ENCODE results near the gene CEACAM8.
"Not testable (repeated sequence)": the region's sequence is repeated elsewhere in the genome, so short reads cannot be mapped to it uniquely, and the experiment has no call there.

CEACAM8 gene

GRCh38 chr19:42573642-42574041 is 21.1 kb downstream of the CEACAM8 start:
- no peak for DNase-seq (ENCODE audit: low read depth, low spot score)

- no peak for DNase-seq (ENCODE audit: low read depth, low spot score)
Observed at GRCh38 chr19:42571116-42571515, 23.6 kb downstream of the CEACAM8 start.

- DNase-seq (ENCODE audit: low read depth, low spot score): no peak
Observed at GRCh38 chr19:42569193-42569592, 25.5 kb downstream of the CEACAM8 start.

- DNase-seq (ENCODE audit: low read depth, low spot score): no peak
Observed at GRCh38 chr19:42568006-42568405, 26.7 kb downstream of the CEACAM8 start.

- no peak for DNase-seq (ENCODE audit: low read depth, low spot score)
Observed at GRCh38 chr19:42567567-42567966, 27.2 kb downstream of the CEACAM8 start.

GRCh38 chr19:42563352-42564210 is 31.1 kb downstream of the CEACAM8 start:
- DNase-seq (ENCODE audit: low read depth, low spot score): peak; percentile 60

- no peak for DNase-seq (ENCODE audit: low read depth, low spot score)
Observed at GRCh38 chr19:42561512-42561911, 33.2 kb downstream of the CEACAM8 start.

GRCh38 chr19:42560731-42561130 is 34.0 kb downstream of the CEACAM8 start:
- DNase-seq (ENCODE audit: low read depth, low spot score): no peak

GRCh38 chr19:42558450-42559150 is 36.1 kb downstream of the CEACAM8 start:
- DNase-seq (ENCODE audit: low read depth, low spot score): peak; percentile 23

- not testable (repeated sequence) for DNase-seq (ENCODE audit: low read depth, low spot score)
Observed at GRCh38 chr19:42557386-42557871, 37.3 kb downstream of the CEACAM8 start.

- DNase-seq (ENCODE audit: low read depth, low spot score): no peak
Observed at GRCh38 chr19:42555801-42556200, 38.9 kb downstream of the CEACAM8 start.

GRCh38 chr19:42555317-42555716 is 39.4 kb downstream of the CEACAM8 start:
- DNase-seq (ENCODE audit: low read depth, low spot score): no peak

- no peak for DNase-seq (ENCODE audit: low read depth, low spot score)
Observed at GRCh38 chr19:42554046-42554575, 40.6 kb downstream of the CEACAM8 start.

GRCh38 chr19:42553292-42554045 is 41.3 kb downstream of the CEACAM8 start:
- no peak for DNase-seq (ENCODE audit: low read depth, low spot score)

GRCh38 chr19:42552086-42553065 is 42.3 kb downstream of the CEACAM8 start:
- no peak for DNase-seq (ENCODE audit: low read depth, low spot score)

- not testable (repeated sequence) for DNase-seq (ENCODE audit: low read depth, low spot score)
Observed at GRCh38 chr19:42550521-42550920, 44.2 kb downstream of the CEACAM8 start.

- not testable (repeated sequence) for DNase-seq (ENCODE audit: low read depth, low spot score)
Observed at GRCh38 chr19:42549067-42549466, 45.7 kb downstream of the CEACAM8 start.

GRCh38 chr19:42548552-42548951 is 46.2 kb downstream of the CEACAM8 start:
- no peak for DNase-seq (ENCODE audit: low read depth, low spot score)

- no peak for DNase-seq (ENCODE audit: low read depth, low spot score)
Observed at GRCh38 chr19:42547929-42548328, 46.8 kb downstream of the CEACAM8 start.

GRCh38 chr19:42546831-42547500 is 47.8 kb downstream of the CEACAM8 start:
- no peak for DNase-seq (ENCODE audit: low read depth, low spot score)

All from ELF-1 (cell line).